WTC11 (cell line): ENCODE measurements around the gene TMEM50B. TPM values are rescaled to one million over a fixed set of nuclear protein-coding genes. Genes with fewer than 3 reads are reported as not detected.

ENCODE experiments used
- ATAC-seq: fragments of 200-7000 bp; cut with Tn5 transposase; 2 replicates; pipeline ENCODE4 v1.10.0; 2021; ENCODE audit warnings: mild to moderate bottlenecking, moderate library complexity
- CTCF ChIA-PET: fragments of 300-600 bp; sonication (Branson Sonifier 250); formaldehyde crosslinking; loops from one replicate; lab custom pipeline; 2021; ENCODE audit warnings: antibody characterized with exemption; lab: Charles Lee
- POLR2A ChIA-PET: fragments of 350-600 bp; sonication (Branson Sonifier 250); formaldehyde crosslinking; loops from one replicate; lab custom pipeline; 2021; ENCODE audit warnings: antibody characterized with exemption; lab: Charles Lee
- DNase-seq: peaks from one replicate; pipeline ENCODE4 v3.0.0; 2021; ENCODE audit warnings: low spot score
- H3K27ac Mint-ChIP-seq: 2 replicates; pipeline ENCODE4 v1.8.0; 2021; ENCODE audit warnings: mixed read lengths
- H3K27me3 Mint-ChIP-seq: 2 replicates; pipeline ENCODE4 v1.8.0; 2021; ENCODE audit warnings: low read depth, mild to moderate bottlenecking, moderate library complexity, mixed read lengths
- H3K36me3 Mint-ChIP-seq: 2 replicates; pipeline ENCODE4 v1.8.0; 2021; ENCODE audit warnings: mixed read lengths
- H3K4me1 Mint-ChIP-seq: 2 replicates; pipeline ENCODE4 v1.8.0; 2022; ENCODE audit warnings: mixed read lengths
- H3K4me3 Mint-ChIP-seq: 2 replicates; pipeline ENCODE4 v1.8.0; 2021; ENCODE audit warnings: mild to moderate bottlenecking, moderate library complexity, mixed read lengths
- H3K9me3 Mint-ChIP-seq: 2 replicates; pipeline ENCODE4 v1.8.0; 2021; ENCODE audit warnings: mixed read lengths
- AFF4 ChIP-seq: sonication (generic); formaldehyde crosslinking; IDR thresholded peaks from 2 replicates; pipeline ENCODE4 v1.8.1; 2023; ENCODE audit warnings: mild to moderate bottlenecking, missing genetic modification reagents, borderline replicate concordance
- E2F5 ChIP-seq: sonication (generic); formaldehyde crosslinking; IDR thresholded peaks from 2 replicates; pipeline ENCODE4 v1.8.1; 2022; ENCODE audit warnings: mild to moderate bottlenecking, moderate library complexity, missing genetic modification reagents
- JAZF1 ChIP-seq: fragments of 250-450 bp; sonication (Bioruptor Pico); IDR thresholded peaks from 2 replicates; pipeline ENCODE4 v1.9.0; 2021; ENCODE audit warnings: moderate library complexity, mild to moderate bottlenecking, inconsistent platforms
- MAX ChIP-seq: sonication (generic); formaldehyde crosslinking; IDR thresholded peaks from 2 replicates; pipeline ENCODE4 v1.8.0; 2022; ENCODE audit warnings: mild to moderate bottlenecking, missing genetic modification reagents
- TEAD1 ChIP-seq: sonication (generic); formaldehyde crosslinking; IDR thresholded peaks from 2 replicates; pipeline ENCODE4 v1.8.0; 2022; ENCODE audit warnings: mild to moderate bottlenecking, missing genetic modification reagents
- ZNF138 ChIP-seq: sonication (generic); formaldehyde crosslinking; conservative IDR thresholded peaks from 2 replicates; pipeline ENCODE4 v1.8.1; 2022; ENCODE audit warnings: mild to moderate bottlenecking, moderate library complexity, missing genetic modification reagents
- ZNF232 ChIP-seq: sonication (generic); formaldehyde crosslinking; IDR thresholded peaks from 2 replicates; pipeline ENCODE4 v1.8.0; 2022; ENCODE audit warnings: mild to moderate bottlenecking, missing genetic modification reagents
- ZNF512 ChIP-seq: sonication (generic); formaldehyde crosslinking; IDR thresholded peaks from 2 replicates; pipeline ENCODE4 v1.8.1; 2022; ENCODE audit warnings: missing genetic modification reagents, borderline replicate concordance
- total RNA-seq: library from RNA; stranded (reverse); gene quantifications from 3 replicates; pipeline ENCODE4 v1.2.3, GENCODE V29; 2021
- TF ChIP-seq, protein P1 (sequence below): sonication (generic); formaldehyde crosslinking; IDR thresholded peaks from 2 replicates; pipeline ENCODE4 v1.8.0; 2022; ENCODE audit warnings: missing genetic modification reagents
- TF ChIP-seq, protein P2 (sequence below): fragments of 250-450 bp; sonication (Bioruptor Pico); IDR thresholded peaks from 2 replicates; pipeline ENCODE4 v1.9.0; 2021; ENCODE audit warnings: mild to moderate bottlenecking

TMEM50B gene
- total RNA-seq, 1 experiment from 2014 or later, result 25.4 TPM

DNA sequence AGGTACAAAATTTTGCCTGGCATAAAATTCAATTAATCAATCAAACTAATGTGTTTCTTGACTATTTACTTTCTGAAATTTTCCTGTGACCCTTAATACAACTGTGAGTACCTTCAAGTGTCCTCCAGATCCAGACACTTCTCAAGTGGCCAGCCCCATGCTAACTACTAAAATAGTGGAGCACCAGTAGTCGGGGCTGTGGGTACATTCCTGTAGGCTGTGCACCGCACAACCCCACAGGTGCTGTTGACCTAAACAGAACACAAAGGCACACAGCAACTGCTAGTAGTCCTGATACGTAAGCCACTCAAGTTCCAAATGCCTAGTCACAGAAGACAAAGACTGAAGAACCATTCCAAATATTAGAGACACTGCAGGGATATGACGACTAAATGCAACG lies 36.6 kb downstream of the TMEM50B start (continued):
- no peak for TF ChIP-seq MAX (CRISPR knock-in tag)

GRCh38 chr21:33441489-33442477 lies 38.0 kb downstream of the TMEM50B start:
- no peak for TF ChIP-seq TEAD1 (CRISPR knock-in tag)
- TF ChIP-seq, protein P1, sequence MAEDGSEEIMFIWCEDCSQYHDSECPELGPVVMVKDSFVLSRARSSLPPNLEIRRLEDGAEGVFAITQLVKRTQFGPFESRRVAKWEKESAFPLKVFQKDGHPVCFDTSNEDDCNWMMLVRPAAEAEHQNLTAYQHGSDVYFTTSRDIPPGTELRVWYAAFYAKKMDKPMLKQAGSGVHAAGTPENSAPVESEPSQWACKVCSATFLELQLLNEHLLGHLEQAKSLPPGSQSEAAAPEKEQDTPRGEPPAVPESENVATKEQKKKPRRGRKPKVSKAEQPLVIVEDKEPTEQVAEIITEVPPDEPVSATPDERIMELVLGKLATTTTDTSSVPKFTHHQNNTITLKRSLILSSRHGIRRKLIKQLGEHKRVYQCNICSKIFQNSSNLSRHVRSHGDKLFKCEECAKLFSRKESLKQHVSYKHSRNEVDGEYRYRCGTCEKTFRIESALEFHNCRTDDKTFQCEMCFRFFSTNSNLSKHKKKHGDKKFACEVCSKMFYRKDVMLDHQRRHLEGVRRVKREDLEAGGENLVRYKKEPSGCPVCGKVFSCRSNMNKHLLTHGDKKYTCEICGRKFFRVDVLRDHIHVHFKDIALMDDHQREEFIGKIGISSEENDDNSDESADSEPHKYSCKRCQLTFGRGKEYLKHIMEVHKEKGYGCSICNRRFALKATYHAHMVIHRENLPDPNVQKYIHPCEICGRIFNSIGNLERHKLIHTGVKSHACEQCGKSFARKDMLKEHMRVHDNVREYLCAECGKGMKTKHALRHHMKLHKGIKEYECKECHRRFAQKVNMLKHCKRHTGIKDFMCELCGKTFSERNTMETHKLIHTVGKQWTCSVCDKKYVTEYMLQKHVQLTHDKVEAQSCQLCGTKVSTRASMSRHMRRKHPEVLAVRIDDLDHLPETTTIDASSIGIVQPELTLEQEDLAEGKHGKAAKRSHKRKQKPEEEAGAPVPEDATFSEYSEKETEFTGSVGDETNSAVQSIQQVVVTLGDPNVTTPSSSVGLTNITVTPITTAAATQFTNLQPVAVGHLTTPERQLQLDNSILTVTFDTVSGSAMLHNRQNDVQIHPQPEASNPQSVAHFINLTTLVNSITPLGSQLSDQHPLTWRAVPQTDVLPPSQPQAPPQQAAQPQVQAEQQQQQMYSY (CRISPR knock-in tag), result no peak
- TF ChIP-seq E2F5 (CRISPR knock-in tag), result no peak
- TF ChIP-seq ZNF512 (CRISPR knock-in tag), result no peak
- TF ChIP-seq, protein P2, sequence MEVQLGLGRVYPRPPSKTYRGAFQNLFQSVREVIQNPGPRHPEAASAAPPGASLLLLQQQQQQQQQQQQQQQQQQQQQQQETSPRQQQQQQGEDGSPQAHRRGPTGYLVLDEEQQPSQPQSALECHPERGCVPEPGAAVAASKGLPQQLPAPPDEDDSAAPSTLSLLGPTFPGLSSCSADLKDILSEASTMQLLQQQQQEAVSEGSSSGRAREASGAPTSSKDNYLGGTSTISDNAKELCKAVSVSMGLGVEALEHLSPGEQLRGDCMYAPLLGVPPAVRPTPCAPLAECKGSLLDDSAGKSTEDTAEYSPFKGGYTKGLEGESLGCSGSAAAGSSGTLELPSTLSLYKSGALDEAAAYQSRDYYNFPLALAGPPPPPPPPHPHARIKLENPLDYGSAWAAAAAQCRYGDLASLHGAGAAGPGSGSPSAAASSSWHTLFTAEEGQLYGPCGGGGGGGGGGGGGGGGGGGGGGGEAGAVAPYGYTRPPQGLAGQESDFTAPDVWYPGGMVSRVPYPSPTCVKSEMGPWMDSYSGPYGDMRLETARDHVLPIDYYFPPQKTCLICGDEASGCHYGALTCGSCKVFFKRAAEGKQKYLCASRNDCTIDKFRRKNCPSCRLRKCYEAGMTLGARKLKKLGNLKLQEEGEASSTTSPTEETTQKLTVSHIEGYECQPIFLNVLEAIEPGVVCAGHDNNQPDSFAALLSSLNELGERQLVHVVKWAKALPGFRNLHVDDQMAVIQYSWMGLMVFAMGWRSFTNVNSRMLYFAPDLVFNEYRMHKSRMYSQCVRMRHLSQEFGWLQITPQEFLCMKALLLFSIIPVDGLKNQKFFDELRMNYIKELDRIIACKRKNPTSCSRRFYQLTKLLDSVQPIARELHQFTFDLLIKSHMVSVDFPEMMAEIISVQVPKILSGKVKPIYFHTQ (CRISPR knock-in tag), result no peak
- TF ChIP-seq JAZF1 (CRISPR knock-in tag), result no peak
- no peak for TF ChIP-seq ZNF138 (CRISPR knock-in tag)
- no peak for TF ChIP-seq AFF4
- TF ChIP-seq ZNF232 (CRISPR knock-in tag), result no peak
- peaks cover 8% of the 10 kb centered on the region for H3K36me3 Mint-ChIP-seq
- H3K27me3 Mint-ChIP-seq, result no peaks in the 10 kb centered on the region
- no peaks in the 10 kb centered on the region for H3K9me3 Mint-ChIP-seq
- DNase-seq (no peak), ATAC-seq (no peak)
- H3K4me3 Mint-ChIP-seq, result no peak overlapping the region
- ChIA-PET CTCF (interaction anchor here (1.2 to 3.3 kb wide), 4 partner anchors 80 to 242 kb away, joined by 3 to 12 read pairs (median 4); partner anchors contain the start of gene IL10RB), POLR2A (interaction anchor here (0.6 to 1.0 kb wide), 2 partner anchors 14 to 318 kb away, joined by 3 to 6 read pairs; no protein-coding TSS in a partner anchor)
- H3K27ac Mint-ChIP-seq, result peak overlapping the region; percentile 27; the same call in 1 of the 2 replicates
- H3K4me1 Mint-ChIP-seq, result no peaks in the 10 kb centered on the region
